NCI-H2227 treated with DMSO at 0.1 percent for 48 hours (cell line): ENCODE results near the gene ZFC3H1.
"Not testable (repeated sequence)": the region's sequence is repeated elsewhere in the genome, so short reads cannot be mapped to it uniquely, and the experiment has no call there.

Experiments used
- DNase-seq: peaks from one replicate; lab custom pipeline; 2025; lab: John Stamatoyannopoulos, UW

The ZFC3H1 gene, protein sequence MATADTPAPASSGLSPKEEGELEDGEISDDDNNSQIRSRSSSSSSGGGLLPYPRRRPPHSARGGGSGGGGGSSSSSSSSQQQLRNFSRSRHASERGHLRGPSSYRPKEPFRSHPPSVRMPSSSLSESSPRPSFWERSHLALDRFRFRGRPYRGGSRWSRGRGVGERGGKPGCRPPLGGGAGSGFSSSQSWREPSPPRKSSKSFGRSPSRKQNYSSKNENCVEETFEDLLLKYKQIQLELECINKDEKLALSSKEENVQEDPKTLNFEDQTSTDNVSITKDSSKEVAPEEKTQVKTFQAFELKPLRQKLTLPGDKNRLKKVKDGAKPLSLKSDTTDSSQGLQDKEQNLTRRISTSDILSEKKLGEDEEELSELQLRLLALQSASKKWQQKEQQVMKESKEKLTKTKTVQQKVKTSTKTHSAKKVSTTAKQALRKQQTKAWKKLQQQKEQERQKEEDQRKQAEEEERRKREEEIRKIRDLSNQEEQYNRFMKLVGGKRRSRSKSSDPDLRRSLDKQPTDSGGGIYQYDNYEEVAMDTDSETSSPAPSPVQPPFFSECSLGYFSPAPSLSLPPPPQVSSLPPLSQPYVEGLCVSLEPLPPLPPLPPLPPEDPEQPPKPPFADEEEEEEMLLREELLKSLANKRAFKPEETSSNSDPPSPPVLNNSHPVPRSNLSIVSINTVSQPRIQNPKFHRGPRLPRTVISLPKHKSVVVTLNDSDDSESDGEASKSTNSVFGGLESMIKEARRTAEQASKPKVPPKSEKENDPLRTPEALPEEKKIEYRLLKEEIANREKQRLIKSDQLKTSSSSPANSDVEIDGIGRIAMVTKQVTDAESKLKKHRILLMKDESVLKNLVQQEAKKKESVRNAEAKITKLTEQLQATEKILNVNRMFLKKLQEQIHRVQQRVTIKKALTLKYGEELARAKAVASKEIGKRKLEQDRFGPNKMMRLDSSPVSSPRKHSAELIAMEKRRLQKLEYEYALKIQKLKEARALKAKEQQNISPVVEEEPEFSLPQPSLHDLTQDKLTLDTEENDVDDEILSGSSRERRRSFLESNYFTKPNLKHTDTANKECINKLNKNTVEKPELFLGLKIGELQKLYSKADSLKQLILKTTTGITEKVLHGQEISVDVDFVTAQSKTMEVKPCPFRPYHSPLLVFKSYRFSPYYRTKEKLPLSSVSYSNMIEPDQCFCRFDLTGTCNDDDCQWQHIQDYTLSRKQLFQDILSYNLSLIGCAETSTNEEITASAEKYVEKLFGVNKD (N-terminal part only)

DNA sequence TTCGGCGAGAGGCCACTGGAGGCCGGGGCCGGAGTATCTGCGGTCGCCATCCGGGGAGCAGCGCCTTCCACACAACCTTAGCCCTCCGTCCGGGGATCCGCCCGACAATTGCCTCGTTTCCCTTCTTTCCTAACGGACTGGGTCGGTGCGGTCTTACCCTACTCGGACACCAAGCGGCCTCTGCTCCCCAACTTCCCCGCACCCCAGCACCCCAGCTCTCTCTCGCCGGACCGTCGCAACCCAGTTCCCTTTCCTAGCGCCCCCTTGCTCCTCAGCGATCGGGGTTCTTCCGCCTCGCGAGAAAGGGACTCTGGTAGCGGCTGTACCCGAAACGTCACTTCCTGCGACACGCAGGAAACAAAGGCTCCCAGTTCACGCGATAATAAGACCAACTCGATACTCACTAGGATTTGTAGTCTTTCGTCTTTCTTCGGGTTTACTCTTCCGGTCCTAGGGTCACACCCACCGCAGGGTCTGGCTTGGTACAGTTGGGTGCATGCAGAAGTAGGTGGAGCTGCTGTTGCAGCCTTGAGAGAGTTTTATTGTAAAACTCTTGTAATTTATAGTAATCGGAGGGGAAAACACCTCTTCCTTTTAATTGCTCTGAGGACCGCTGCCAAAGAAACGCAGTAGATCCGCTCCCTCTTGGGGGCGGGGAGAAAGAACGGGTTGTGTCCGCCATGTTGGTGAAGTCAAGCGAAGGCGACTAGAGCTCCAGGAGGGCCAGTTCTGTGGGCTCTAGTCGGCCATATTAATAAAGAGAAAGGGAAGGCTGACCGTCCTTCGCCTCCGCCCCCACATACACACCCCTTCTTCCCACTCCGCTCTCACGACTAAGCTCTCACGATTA, at the start of gene ZFC3H1, which contains the start of gene THAP2:
ZFC3H1 (minus strand) TSS at position 288 of the 850 bp plus-strand sequence; CDS start at position 50, 238 bp downstream.
THAP2 (plus strand) TSS at position 741 of the 850 bp plus-strand sequence. CDS start 209 bp downstream, outside the sequence.
- peak; percentile 100 for DNase-seq

DNA sequence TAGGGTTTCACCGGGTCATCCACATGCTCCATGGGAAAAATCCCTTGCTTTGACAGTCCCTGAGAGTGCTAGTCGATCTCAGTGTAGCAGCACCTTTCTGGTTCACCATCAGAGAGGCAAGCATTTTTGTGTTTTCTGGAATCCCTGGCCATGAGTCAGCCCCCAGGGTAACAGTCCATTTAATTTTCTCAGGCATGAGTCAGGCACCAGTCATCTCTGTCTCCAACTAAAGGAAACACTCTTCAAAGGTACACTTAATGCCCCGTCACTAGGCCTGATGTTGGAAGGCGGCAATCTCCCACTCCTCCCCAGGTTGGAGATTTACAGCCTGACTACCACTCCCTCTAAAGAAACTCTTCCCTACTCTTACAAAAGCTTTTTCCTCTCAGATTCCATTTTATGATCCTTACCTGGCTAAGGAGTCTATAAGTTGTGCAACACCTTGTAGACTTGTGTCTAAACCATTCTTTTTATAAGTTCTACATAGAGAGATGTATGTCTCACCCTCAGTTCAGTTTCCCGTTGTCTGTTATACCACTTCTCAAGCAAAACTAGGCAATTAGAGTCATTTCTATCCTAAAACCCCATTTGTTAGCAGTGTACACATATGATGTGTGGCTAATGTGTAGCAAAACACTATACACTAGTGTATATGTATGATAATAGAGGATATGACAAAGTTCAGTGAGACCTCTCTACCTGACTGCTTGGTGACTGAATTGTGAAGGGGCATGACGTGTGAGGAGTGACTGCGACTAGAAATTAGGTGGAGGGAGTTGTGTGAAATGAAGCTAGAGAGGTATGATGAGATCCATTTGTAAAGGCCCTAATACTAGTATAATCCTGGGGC, 46.9 kb upstream of the ZFC3H1 start:
- no peak for DNase-seq

DNA sequence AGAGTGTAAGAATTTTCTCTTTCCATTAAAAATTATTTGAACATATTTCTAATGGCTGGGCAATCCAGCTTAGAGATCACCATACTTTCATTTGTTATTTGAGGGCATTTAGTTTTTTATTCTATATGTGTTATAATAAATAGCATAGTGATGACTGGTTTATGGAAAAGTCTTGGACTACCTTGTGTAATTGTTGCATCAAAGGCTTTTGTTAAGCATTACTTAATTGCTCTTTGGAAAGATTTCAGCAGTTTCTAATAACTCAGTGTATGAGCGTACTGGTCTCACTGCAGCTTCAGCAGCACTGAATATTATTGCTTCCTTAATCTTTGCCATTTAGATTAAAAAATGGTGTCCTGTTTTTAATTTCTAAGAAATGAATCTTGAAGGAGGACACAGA, 45.0 kb upstream of the ZFC3H1 start:
- DNase-seq = no peak

DNA sequence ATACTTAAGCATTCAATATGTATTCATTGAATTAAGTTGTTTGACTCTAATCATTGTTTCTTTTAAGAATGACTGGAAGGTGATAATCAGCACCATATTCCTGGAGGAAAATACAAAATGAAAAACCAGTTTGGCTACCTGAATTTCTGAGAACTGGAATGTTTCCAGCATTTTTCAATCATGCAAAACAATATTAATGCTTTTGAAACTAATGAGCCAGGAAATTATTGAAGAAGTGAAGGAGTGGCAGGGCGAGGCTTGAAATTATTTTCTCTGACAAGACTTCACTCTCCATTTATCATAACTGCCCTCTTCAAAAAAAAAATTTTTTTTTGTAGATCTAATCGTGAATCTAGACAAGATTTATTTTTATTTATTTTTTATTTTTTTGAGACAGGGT, 41.3 kb upstream of the ZFC3H1 start:
- DNase-seq = no peak

DNA sequence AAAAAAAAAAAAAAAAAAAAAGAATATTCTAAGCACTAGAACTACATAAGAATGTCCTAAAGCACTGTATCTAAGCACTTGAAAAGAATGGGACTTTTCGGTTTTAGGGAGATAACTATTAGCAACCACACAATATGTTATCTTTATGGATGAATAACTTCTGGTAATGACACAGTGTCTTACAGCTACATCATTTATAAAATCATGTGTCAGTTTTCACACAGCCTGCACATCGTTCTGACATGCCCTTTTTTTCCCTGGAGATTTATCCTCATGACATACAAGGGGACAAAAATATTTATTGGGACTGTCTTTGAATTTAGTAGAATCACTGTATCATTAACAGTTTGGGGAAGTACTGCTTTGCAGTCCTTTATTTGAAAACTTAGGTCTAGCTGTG, 39.6 kb upstream of the ZFC3H1 start:
- no peak for DNase-seq

DNA sequence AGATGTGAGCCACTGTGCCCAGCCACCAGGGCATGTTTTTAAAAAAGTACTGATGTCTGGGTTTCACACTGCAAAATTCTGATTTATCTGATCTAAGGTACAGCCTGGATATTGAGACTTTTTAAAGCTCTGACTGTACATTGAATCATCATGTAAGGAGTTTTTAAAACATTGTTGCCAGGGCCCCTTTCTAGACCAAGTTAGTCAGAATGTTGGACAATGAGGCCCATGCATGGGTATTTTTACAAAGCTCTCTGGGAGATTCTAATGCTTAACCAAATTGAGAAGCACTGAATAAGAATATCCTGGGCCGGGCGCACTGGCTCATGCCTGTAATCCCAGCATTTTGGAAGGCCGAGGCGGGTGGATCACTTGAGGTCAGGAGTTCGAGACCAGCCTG, 38.9 kb upstream of the ZFC3H1 start:
- DNase-seq = no peak

DNA sequence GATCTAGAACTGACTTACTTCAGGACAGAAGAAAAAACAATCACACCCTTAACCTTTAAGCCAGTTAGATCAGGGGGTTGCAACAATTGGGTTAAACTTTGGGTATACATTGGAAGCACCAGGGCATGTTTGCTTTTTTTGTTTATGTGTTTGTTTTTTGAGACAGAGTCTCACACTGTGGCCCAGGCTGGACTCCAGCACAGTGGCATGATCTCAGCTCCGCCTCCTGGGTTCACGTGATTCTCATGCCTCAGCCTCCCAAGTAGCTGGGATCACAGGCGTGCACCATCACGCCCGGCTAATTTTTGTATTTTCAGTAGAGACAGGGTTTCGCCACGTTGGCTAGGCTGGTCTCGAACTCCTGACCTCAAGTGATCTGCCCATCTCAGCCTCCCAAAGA, 38.5 kb upstream of the ZFC3H1 start:
- not testable (repeated sequence) for DNase-seq

DNA sequence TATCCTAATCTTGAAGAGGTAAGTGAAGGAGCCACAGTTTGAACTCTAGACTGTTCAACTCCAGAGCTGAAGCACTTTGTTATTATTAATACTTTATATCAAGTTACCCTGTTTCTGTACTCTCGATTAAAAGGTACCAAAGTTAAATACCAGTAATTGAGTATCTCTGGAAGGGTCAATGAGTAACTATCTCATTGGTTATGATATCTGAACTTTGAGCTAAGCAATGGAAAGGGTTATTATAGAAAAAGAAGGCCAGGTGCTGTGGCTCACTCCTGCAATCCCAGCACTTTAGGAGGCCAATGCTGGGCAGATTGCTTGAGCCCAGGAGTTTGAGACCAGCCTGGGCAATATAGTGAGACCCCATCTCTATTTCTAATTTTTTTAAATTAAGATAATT, 32.1 kb upstream of the ZFC3H1 start:
- DNase-seq = no peak

DNA sequence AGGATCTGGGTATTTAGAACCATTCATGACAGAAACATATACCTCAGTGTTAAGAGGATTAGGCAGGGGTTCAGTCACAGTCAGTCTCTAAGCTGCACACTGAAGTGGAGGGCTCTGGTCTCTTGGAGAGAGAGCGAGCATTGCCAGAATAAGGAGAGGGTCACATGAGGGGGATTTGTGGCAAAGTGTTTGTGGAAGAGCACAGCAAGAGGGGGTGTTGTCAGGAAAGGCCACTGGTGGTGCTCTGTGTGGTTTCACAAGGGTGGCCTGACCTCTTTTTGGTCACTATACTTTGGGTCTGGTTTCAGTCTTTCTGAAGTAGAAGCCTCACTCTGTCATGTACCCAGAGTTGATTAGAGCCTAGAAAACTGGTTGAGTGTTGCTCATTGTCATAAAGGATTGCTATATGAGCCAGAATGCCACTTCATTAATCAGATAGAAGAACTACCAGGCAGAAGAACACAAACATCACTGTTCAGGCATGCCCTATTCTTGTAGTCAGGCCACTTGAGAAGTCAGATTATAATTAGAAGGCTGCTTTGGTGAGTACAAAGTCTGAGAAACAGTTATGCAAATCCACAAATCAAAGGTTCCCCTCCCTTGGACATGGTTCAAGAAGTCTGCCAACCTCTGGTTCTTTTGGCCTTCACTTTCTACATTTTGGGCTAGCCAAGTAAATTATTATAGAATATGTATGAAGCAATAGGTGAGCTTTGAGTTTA, 30.6 kb upstream of the ZFC3H1 start:
- no peak for DNase-seq

DNA sequence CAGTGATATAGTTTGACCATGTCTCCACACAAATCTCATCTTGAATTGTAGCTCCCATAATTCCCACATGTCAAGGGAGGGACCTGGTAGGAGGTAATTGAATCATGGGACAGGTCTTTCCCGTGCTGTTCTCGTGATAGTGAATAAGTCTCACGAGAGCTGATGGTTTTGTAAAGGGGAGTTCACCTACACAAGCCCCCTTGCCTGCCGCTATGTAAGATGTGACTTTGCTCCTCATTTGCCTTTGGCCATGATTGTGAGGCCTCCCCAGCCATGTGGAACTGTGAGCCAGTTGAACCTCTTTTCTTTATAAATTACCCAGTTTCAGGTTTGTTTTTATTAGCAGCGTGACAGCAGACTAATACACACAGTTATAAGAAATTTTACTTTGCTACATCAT, 30.0 kb upstream of the ZFC3H1 start:
- DNase-seq = not testable (repeated sequence)

DNA sequence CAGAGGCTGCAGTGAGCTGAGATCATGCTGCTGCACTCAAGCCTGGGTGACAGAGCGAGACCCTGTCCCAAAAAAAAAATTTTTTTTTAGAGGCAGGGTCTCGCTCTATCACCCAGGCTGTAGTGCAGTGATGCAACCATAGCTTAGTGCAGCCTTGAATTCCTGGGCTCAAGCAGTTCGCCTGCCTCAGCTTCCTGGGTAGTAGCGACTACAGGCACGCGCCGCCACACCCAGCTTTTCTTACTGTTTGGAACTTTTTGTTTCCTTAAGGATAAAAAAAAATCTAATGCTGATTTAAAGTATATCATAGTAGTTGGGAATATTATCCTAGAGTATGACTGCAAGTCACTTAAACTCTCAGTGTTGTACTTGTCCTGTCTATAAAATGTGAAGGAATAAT, 29.5 kb upstream of the ZFC3H1 start:
- DNase-seq = no peak

DNA sequence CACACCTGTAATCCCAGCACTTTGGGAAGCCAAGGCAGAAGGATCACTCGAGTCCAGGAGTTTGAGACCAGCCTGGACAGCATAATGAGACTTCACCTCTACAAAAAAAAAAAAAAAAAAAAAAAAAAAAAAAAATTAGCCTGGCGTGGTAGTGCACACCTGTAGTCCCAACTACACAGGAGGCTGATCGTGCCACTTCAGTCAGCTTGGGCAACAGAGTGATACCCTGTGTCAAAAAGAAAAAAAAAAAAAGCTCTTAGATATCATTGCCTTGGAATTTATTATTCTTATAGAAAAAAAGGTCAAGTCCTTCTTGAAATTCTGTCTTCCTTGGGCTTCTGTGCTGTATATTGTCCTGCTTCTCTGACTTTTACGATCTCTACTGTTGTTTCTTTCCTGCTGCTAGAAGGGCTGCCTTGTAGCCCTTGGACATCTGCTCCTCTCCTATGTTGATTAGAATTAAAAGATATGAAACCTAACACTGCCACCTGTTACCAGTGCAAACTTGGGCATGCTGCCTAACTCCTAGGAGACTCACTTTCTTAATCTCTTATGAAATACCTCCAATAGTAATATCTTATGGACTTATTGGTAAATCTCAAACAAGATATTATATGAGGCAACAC, 28.0 kb upstream of the ZFC3H1 start:
- DNase-seq = no peak

DNA sequence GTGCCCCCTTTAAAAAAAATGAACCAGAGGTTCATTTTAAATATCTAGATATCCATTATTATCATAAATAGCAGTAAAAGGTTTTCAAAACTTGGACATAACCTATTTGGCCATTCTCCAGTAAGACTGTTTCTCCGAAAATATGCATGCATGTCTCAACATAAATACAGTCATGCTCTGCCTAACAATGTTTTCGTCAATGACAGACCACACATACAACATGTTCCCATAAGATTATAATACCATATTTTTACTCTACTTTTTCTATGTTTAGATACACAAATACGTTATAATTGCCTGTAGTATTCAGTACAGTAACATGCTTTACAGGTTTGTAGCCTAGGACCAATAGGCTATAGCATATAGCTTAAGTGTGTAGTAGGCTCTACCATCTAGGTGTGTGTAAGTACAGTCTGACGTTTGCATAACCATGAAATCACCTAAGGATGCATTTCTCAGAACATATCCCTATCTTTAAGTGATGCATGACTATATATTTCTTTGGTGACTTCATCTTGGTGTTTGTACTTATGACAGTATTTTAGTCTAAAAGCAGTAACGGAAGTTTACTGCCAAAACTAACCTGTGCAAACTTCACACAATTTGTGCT, 25.4 kb upstream of the ZFC3H1 start:
- DNase-seq = no peak

DNA sequence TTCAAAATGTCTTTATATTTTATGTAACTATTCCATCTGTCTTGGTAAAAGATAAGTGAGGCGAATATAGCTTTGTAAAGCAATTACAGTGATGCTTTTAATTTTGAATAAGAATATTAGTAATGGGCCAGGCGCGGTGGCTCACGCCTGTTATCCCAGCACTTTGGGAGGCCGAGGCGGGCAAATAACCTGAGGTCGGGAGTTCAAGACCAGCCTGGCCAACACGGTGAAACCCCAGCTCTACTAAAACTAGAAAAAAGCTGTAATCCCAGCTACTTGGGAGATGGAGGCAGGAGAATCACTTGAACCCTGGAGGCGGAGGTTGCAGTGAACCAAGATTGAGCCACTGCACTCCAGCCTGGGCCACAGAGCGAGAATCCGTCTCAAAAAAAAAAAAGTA, 23.5 kb upstream of the ZFC3H1 start:
- not testable (repeated sequence) for DNase-seq

DNA sequence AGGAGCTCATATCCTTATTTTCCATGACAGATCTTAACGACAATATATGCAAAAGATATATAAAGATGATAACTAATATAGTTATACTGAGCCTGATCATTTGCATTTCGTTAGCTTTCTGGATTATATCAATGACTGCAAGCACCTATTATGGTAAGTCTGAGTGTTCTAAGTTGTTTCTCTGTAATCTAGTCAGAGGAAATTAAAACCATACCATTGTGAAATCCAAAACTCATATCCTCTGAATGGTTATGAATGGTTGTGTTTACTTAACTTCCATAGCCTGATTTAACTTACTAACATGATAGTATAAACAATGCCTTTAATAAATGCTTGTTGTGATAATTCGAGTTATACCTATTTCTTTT, 23.0 kb upstream of the ZFC3H1 start:
- DNase-seq = no peak

DNA sequence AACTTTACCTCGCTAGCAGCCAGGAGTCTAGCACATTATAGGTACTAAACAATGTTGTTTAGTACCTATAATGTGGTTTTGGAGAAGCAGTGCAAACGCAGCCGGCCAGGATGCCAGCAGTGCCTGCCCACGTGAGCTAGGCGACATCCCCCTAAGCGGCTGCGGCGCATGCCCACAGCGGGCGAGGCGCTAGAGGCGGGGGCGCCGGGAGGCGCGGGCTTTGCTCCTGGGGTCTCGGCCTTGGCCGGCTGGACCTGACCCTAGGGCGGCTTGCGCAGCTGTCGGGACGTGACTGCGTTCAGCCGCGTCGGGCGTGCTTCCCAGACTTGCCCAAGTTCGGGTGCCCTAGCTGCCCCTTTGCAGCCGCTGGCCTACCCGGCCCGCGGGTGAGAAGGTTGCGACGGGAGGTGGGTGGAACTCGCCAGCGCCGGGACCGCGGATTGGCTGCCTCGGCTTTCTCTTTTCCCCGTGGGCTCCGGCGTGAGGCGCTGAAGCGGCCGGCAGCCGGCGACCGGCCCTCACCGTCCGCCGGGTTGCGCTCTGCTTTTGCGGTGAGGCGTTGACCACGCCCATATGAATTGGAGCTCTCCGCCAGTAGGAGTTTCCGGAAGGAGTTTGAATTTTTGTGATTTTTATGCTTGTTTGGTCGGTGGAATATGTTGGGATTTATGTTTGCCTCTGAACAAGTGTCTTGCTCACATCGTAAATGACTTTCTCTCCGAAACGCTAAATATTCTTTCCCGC, 22.4 kb upstream of the ZFC3H1 start, which contains the start of gene TMEM19:
TMEM19 (plus strand) TSS at position 169 of the 744 bp plus-strand sequence. CDS start 599 bp downstream, outside the sequence.
- peak; percentile 92 for DNase-seq

DNA sequence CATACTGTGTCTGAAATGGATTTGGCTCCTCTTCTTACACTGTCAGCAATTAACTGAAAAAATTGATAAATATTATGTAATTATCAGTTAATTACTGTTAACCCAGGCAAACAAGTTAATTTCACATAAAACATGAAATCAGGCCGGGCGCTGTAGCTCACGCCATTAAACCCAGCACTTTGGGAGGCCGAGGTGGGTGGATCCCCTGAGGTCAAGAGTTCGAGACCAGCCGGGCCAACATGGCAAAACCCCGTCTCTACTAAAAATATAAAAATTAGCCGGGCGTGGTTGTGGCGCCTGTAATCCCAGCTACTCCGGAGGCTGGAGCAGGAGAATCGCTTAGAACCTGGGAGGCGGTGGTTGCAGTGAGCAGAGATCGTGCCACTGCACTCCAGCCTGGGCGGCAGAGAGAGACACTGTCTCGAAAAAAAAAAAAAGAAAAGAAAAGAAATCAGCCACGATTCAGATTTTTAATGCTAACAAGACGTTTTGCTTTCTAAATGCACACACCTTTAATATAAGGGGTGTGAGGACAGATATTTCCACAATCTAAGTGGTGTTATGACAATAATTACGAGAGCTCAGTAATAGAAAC, 21.8 kb upstream of the ZFC3H1 start:
- DNase-seq = peak; percentile 10
